Measurements from ENCODE around the gene CLTCL1. TPM values are rescaled to one million over a fixed set of nuclear protein-coding genes. Genes with fewer than 3 reads are reported as not detected.
A peak's percentile ranks its signal among the peaks of the same experiment; 100 is the strongest.

CLTCL1 gene
- total and polyA plus RNA-seq, 9 of the 15 experiments (the other 6 are each of a cell fraction or from before 2014, with no cell fraction given): 1.1 to 11.7 (median 5.0) TPM

GRCh38 chr22:19169002-19169946 lies 122.2 kb downstream of the CLTCL1 start (continued):
- TF ChIP-seq NUFIP1 (IDR thresholded peaks at IDR 0.05; ENCODE audit: partially characterized antibody) (no peak), ATF1 (CRISPR knock-in tag; IDR thresholded peaks at IDR 0.05) (no peak), ATF1 (tag; IDR thresholded peaks at IDR 0.05) (peak; percentile 29; the same call in 1 of the 2 replicates), TAF7 (tag; IDR thresholded peaks at IDR 0.05) (0 out of 2 replicates have a peak, but pooled peaks have one; percentile 30), E2F3 (CRISPR knock-in tag; IDR thresholded peaks at IDR 0.05) (peak; percentile 74), MIER1 (IDR thresholded peaks at IDR 0.05; ENCODE audit: low read depth) (no peak), THAP12 (CRISPR knock-in tag; IDR thresholded peaks at IDR 0.05) (peak; percentile 8; the same call in 1 of the 2 replicates), ZNF778 (CRISPR knock-in tag; IDR thresholded peaks at IDR 0.05) (no peak), SPI1 (IDR thresholded peaks at IDR 0.05; ENCODE audit: borderline replicate concordance, low read depth, low read length) (0 out of 2 replicates have a peak, but pooled peaks have one; percentile 21), ZNF695 (CRISPR knock-in tag; IDR thresholded peaks at IDR 0.05) (no peak), ZNF583 (CRISPR knock-in tag; IDR thresholded peaks at IDR 0.05) (0 out of 2 replicates have a peak, but pooled peaks have one; percentile 9), BMI1 (IDR thresholded peaks at IDR 0.05; ENCODE audit: low read length) (peak; percentile 26; the same call in 1 of the 2 replicates), ZNF764 (CRISPR knock-in tag; IDR thresholded peaks at IDR 0.05; ENCODE audit: low read depth) (peak; percentile 40), HMGXB4 (CRISPR knock-in tag; IDR thresholded peaks at IDR 0.05) (0 out of 2 replicates have a peak, but pooled peaks have one; percentile 29), KDM5B (IDR thresholded peaks at IDR 0.05; ENCODE audit: insufficient replicate concordance, low read depth, low read length) (peak; percentile 74), YY1 (IDR thresholded peaks at IDR 0.05; ENCODE audit: borderline replicate concordance in 1 of 3, control insufficient read depth in 1 of 3, extremely low read depth in 1 of 3, insufficient read depth in 3 of 3, insufficient read length in 1 of 3, insufficient replicate concordance in 2 of 3, low read depth in 1 of 3, low read length in 2 of 3) (peak in 1 of 3 experiments; percentile 46), TSC22D4 (tag; IDR thresholded peaks at IDR 0.05) (peak; percentile 56; the same call in 1 of the 2 replicates), NFIC (IDR thresholded peaks at IDR 0.05) (no peak), DMBX1 (CRISPR knock-in tag; IDR thresholded peaks at IDR 0.05; ENCODE audit: borderline replicate concordance) (0 out of 2 replicates have a peak, but pooled peaks have one; percentile 58)
